Nephron (organoid): ENCODE data around the gene PRELID2.
"Not testable (repeated sequence)": the region's sequence is repeated elsewhere in the genome, so short reads cannot be mapped to it uniquely, and the experiment has no call there.

Source experiments
- H3K27ac Mint-ChIP-seq, 3 experiments: 2 replicates each; pipeline ENCODE4 v1.8.0; 2020; ENCODE audit warnings: mixed read lengths in 3 of 3, mild to moderate bottlenecking in 2 of 3, moderate library complexity in 1 of 3
- H3K27me3 Mint-ChIP-seq: 2 replicates; pipeline ENCODE4 v1.8.0; 2021; ENCODE audit warnings: low read depth, mild to moderate bottlenecking, moderate library complexity, mixed read lengths
- H3K36me3 Mint-ChIP-seq: 2 replicates; pipeline ENCODE4 v1.8.0; 2020; ENCODE audit warnings: low read depth, mixed read lengths
- H3K4me1 Mint-ChIP-seq: 2 replicates; pipeline ENCODE4 v1.8.0; 2020; ENCODE audit warnings: mixed read lengths
- H3K4me3 Mint-ChIP-seq, 3 experiments: 2 replicates each; pipeline ENCODE4 v1.8.0; 2020; ENCODE audit warnings: mild to moderate bottlenecking in 3 of 3, mixed read lengths in 3 of 3, moderate library complexity in 2 of 3
- H3K9me3 Mint-ChIP-seq: 2 replicates; pipeline ENCODE4 v1.8.0; 2020; ENCODE audit warnings: mixed read lengths
- TF ChIP-seq, protein P1 (sequence below), 3 experiments: fragments of 200-600 bp; sonication (generic); IDR thresholded peaks; one replicate each; pipeline ENCODE4 v1.5.0; 2021; ENCODE audit warnings: antibody characterized with exemption in 3 of 3; ENCODE audit not compliant: unreplicated experiment in 3 of 3

PRELID2 gene

GRCh38 chr5:145838276-145838675 is 3.1 kb upstream of the PRELID2 start:
- Mint-ChIP-seq H3K4me1 (peaks cover 8% of the 10 kb centered on the region), H3K27ac (no peak overlapping the region), H3K36me3 (no peaks in the 10 kb centered on the region), H3K27me3 (no peaks in the 10 kb centered on the region), H3K9me3 (no peaks in the 10 kb centered on the region), H3K4me3 (no peak overlapping the region)
- TF ChIP-seq, protein P1, sequence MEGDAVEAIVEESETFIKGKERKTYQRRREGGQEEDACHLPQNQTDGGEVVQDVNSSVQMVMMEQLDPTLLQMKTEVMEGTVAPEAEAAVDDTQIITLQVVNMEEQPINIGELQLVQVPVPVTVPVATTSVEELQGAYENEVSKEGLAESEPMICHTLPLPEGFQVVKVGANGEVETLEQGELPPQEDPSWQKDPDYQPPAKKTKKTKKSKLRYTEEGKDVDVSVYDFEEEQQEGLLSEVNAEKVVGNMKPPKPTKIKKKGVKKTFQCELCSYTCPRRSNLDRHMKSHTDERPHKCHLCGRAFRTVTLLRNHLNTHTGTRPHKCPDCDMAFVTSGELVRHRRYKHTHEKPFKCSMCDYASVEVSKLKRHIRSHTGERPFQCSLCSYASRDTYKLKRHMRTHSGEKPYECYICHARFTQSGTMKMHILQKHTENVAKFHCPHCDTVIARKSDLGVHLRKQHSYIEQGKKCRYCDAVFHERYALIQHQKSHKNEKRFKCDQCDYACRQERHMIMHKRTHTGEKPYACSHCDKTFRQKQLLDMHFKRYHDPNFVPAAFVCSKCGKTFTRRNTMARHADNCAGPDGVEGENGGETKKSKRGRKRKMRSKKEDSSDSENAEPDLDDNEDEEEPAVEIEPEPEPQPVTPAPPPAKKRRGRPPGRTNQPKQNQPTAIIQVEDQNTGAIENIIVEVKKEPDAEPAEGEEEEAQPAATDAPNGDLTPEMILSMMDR (IDR thresholded peaks at IDR 0.05; ENCODE audit: unreplicated experiment in 3 of 3), result no peak

DNA sequence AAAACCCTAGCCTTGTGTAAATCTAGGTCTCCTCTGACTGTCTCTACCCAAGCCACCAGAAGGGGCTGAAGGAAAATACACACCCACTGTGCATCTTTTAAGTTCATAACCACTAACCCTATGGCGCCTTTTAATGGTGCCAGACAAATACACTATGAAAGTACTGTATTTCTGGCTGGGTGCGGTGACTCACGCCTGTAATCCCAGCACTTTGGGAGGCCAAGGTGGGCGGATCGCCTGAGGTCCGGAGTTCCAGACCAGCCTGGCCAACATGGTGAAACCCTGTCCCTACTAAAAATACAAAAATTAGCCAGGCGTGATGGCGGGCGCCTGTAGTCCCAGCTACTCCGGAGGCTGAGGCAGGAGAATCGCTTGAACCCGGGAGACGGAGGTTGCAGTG is 1.1 kb upstream of the PRELID2 start:
- H3K36me3 Mint-ChIP-seq, H3K4me1 Mint-ChIP-seq, H3K9me3 Mint-ChIP-seq, H3K27me3 Mint-ChIP-seq: not testable (repeated sequence)
- Mint-ChIP-seq H3K4me3 (peak overlapping the region; percentile 73 to 87 (median 80)), H3K27ac (peak overlapping the region in 2 of 3 experiments; percentile 67 to 86)

DNA sequence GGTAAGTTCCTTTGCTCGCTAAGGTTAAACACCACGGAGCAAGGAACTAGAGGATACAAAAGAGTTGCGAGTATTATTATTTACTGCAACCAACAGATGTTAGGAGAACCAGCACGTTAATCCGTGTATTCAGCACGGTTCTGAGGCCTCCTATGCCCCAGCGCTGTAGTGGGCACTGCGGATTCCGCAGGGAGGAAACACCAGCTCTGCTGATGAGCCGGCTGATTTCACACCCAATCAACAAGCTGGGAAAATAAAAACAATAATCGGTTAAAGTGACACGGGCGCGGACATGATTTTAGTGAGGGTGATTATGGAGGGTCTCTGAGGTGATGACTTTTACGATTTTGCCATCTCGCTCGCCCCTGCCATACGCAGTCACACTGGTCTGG is 702 bp upstream of the PRELID2 start:
- Mint-ChIP-seq H3K4me1 (peaks cover 11% of the 10 kb centered on the region), H3K27ac (peak overlapping the region; percentile 31 to 86 (median 67)), H3K27me3 (no peaks in the 10 kb centered on the region), H3K36me3 (no peaks in the 10 kb centered on the region), H3K4me3 (peak overlapping the region; percentile 73 to 87 (median 80)), H3K9me3 (no peaks in the 10 kb centered on the region)
- TF ChIP-seq, protein P1 (IDR thresholded peaks at IDR 0.05; ENCODE audit: unreplicated experiment in 3 of 3), result no peak

DNA sequence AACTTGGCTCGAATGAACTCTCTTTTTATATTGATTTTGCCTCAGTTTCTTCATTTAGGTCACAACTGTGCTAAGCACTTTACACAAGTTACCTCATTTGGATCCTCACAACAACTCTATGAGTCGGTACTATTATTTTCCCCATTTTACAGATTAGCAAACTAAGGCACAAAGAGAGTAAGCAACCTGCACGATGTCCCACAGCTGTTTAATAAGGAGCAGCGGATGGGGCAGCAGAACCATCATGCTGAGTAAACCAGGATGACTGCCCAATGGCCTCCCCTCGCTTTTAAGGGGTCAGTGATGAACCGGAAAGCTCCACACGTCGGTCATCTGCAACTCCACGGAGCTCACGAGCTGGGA is 607 bp downstream of the PRELID2 start:
- Mint-ChIP-seq H3K27me3 (no peaks in the 10 kb centered on the region), H3K9me3 (no peaks in the 10 kb centered on the region), H3K4me1 (peaks cover 22% of the 10 kb centered on the region), H3K36me3 (no peaks in the 10 kb centered on the region), H3K4me3 (peak overlapping the region; percentile 73 to 87 (median 85)), H3K27ac (no peak overlapping the region)
- TF ChIP-seq, protein P1 (IDR thresholded peaks at IDR 0.05; ENCODE audit: unreplicated experiment in 3 of 3), result no peak

DNA sequence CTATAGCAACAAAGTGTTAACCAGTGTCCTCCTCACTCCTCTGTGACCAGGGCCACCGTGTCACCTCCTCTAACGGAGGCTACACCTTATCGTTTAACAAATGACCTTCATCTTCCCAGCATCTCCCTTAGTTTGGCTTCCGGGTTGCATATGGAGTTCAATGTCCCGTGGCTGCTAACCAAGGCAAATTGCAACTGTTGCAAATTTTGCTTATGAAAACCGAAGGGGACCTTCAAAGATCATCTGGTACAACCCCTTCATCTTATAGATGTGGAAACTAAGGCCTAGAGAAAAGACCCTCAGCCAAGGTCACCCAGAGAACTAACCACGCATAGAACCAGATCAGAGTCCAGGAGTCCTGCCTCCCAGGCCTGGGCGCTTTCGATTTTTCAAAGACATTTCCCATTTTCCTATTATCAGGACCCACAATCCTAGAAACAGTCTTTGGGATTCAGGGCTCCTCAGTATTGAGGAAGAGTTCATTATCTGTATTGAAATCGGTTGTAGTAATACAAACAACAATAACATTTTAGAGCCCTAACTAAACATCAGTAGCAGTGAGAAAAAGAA is 1.4 kb downstream of the PRELID2 start:
- H3K4me1 Mint-ChIP-seq, result peaks cover 25% of the 10 kb centered on the region
- no peaks in the 10 kb centered on the region for H3K27me3 Mint-ChIP-seq
- no peaks in the 10 kb centered on the region for H3K36me3 Mint-ChIP-seq
- peak overlapping the region in 2 of 3 experiments; percentile 16 for H3K27ac Mint-ChIP-seq
- TF ChIP-seq, protein P1 (IDR thresholded peaks at IDR 0.05; ENCODE audit: unreplicated experiment in 3 of 3), result no peak
- H3K9me3 Mint-ChIP-seq, result no peaks in the 10 kb centered on the region
- peak overlapping the region; percentile 73 to 87 (median 85) for H3K4me3 Mint-ChIP-seq

DNA sequence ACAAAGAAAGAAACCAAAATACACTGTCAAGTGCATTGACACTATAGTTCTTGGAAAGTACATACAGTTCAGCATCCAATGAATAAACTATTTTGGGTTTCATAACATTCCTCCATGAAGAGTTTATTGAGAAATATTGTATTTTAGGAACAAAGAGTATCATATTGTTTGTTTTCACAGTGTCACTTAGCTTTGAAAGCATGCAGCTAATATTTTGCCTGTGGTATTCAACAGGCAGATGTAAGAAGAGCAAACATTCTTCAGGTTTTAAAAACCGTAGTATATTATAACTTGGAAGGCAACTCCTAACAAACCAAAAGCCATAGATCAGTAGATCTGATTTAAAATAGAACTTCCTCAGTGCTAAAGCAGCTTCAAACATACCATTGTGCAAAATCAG is 4.5 kb downstream of the PRELID2 start:
- Mint-ChIP-seq H3K9me3 (no peaks in the 10 kb centered on the region), H3K36me3 (no peaks in the 10 kb centered on the region), H3K27ac (peak overlapping the region; percentile 11 to 48 (median 17)), H3K4me3 (peak overlapping the region in 1 of 3 experiments; percentile 22), H3K27me3 (no peaks in the 10 kb centered on the region), H3K4me1 (peaks cover 25% of the 10 kb centered on the region)
- TF ChIP-seq, protein P1 (IDR thresholded peaks at IDR 0.05; ENCODE audit: unreplicated experiment in 3 of 3), result no peak
